Diencephalon (tissue), 1 donor: ENCODE measurements around the gene FKBP10. TPM values are rescaled to one million over a fixed set of nuclear protein-coding genes. Genes with fewer than 3 reads are reported as not detected.

Experiments used
- small RNA-seq: library from RNA; depleted of rRNA; stranded (forward); fragments of <200 nt; gene quantifications from one replicate; pipeline ENCODE3, GENCODE V24; 2014
- total RNA-seq: library from RNA; depleted of rRNA; stranded (reverse); fragments of >200 nt; gene quantifications from one replicate; pipeline ENCODE4 v1.2.3, GENCODE V29; 2014

Gene FKBP10, protein sequence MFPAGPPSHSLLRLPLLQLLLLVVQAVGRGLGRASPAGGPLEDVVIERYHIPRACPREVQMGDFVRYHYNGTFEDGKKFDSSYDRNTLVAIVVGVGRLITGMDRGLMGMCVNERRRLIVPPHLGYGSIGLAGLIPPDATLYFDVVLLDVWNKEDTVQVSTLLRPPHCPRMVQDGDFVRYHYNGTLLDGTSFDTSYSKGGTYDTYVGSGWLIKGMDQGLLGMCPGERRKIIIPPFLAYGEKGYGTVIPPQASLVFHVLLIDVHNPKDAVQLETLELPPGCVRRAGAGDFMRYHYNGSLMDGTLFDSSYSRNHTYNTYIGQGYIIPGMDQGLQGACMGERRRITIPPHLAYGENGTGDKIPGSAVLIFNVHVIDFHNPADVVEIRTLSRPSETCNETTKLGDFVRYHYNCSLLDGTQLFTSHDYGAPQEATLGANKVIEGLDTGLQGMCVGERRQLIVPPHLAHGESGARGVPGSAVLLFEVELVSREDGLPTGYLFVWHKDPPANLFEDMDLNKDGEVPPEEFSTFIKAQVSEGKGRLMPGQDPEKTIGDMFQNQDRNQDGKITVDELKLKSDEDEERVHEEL
- 18.2 TPM for total RNA-seq

DNA sequence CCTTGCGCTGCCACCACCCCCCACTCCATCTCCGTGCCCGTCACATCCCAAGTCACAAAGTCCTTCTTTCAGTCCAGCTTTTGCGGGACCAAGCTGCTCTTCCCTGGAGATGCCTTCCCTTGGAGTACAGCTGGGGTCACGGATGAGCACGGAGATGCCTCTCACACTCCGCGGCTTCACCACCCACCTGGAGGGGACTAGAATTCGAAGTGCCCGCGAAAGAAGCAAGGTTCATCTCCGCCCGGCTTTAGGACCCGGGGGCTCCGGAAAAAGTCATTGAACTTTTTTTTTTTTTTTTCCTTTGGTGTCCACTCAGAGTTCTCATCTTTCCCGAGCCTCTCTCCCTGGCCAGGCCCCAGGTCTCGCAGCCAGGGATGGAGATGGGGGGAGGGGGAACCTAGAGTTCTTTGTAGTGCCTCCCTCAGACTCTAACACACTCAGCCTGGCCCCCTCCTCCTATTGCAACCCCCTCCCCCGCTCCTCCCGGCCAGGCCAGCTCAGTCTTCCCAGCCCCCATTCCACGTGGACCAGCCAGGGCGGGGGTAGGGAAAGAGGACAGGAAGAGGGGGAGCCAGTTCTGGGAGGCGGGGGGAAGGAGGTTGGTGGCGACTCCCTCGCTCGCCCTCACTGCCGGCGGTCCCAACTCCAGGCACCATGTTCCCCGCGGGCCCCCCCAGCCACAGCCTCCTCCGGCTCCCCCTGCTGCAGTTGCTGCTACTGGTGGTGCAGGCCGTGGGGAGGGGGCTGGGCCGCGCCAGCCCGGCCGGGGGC lies at the start of gene FKBP10:
Gene FKBP10, plus strand, starts transcription at position 624 of the 771 bp plus-strand sequence. Its CDS starts 31 bp downstream, at position 655.

DNA sequence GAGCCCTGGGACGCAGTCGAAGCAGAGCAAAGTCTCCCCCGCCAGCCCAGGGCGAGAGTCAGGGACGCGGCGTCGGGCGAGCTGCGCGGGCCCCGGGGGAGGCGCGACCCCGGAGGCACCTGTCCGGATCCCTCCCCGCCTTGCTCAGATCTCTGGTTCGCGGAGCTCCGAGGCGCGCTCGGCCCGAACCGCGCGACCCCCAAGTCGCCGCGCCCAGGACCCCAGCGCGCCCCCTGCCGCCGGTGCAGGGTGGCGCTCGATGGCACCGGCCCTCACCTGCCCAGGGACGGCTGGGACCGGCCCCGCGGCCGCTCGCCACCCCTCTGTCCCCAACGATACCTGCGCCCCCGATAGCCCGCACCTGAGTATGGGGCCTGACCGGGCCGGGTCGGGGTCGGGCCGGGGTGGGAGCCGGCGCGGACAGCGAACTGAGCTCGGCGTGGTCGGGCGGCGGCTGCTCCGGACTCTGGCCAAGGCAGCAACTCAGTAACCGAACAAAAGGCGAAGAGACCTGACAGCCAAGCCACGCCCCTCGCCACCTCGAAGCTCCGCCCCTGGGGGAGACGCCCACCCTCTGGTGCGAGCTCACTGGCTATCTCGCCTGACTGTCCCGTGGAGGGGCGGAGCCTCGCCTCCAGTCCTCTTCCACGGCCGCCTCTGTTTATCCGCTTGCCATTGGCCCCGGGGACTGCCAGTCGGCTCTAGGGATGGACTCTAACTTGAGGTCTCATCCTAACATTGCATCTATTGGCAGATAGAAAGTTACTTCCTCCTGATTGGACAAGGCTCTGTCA lies 26.4 kb upstream of the FKBP10 start, which contains the start of gene JUP:
Gene JUP, minus strand, starts transcription at position 485 of the 794 bp plus-strand sequence. CDS start 14,857 bp downstream, outside the sequence.

DNA sequence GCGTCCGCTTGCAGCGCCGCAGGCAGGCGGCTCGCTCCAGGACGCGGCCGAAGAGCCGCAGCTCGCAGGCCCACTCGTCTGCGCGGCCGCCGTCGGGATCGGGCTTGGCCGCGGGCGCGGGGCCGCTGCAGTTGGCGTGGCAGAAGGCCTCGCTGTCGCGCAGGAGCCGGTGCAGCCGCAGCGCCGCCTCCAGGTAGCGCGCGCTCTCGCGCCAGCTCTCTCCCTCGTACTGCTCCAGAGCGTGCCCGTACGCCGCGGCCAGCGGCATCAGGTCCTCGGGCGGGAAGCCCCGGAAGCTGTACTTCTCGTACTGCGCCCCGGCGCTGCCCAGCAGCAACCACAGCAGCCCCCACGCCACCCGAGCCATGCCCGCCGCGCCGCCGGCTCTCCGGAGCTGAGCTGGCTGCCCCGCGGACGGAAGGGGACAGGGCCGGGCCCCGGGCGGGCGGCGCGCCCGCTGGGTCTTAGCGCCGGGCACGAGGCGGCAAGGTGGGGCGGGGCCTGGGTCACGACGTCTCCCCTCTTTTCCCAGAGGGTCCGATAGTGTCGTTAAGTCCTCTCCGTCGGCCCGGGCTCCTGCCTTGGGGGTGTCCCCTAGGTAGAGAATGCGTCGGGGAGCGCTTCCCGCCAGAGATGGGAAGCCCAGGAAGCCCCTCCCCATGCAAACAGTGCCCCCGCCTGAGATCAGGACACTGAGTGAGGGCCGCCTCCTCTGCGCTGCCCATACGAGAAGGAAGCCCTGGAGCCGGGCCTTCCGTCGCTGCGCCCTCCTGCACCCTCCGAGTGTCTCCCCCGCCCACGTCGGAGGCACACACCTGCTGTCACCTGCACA lies 1.0 kb upstream of the FKBP10 start, which contains the start of gene P3H4:
Gene P3H4, minus strand, starts transcription at position 401 of the 832 bp plus-strand sequence. Its CDS starts 34 bp downstream, at position 367.

DNA sequence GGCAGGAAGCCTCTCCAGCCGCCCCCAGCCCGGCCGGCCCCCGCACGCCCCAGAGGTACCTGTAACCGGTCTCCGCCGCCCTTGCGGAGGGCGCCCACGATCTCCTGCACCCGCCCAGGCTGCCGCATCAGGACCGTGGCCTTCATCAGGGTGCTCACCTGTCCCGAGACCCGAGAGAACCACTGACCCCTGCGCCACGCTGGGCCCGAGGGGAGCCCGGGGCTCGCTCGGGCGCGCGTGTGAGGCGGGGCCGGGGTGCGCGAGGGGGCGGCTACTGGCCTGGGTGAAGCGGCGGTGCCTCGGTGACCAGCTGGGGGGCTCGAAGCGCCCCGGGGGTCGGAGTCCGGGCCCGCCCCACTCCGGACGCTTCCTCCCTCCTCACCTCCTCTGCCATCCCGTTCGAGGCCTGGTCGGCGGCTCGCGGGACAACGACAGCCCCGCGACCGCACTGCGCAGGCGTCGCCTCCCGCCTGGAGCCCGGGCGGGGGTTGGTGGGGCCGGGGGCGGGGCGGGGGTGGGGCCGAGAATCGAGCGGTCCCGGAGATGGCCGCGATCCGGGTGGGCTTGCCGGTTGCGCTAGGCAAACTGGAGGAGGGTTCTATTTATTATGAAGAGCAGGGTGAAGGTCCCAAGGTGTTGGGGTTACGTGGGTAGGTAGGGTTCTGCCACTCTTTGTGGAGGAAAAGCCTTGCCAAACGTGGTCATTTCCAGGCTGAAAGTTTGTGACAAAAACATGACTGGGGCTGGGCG lies 23.2 kb downstream of the FKBP10 start, which contains the start of gene NT5C3B:
Gene NT5C3B, minus strand, starts transcription at position 433 of the 750 bp plus-strand sequence. Its CDS starts 39 bp downstream, at position 394.

DNA sequence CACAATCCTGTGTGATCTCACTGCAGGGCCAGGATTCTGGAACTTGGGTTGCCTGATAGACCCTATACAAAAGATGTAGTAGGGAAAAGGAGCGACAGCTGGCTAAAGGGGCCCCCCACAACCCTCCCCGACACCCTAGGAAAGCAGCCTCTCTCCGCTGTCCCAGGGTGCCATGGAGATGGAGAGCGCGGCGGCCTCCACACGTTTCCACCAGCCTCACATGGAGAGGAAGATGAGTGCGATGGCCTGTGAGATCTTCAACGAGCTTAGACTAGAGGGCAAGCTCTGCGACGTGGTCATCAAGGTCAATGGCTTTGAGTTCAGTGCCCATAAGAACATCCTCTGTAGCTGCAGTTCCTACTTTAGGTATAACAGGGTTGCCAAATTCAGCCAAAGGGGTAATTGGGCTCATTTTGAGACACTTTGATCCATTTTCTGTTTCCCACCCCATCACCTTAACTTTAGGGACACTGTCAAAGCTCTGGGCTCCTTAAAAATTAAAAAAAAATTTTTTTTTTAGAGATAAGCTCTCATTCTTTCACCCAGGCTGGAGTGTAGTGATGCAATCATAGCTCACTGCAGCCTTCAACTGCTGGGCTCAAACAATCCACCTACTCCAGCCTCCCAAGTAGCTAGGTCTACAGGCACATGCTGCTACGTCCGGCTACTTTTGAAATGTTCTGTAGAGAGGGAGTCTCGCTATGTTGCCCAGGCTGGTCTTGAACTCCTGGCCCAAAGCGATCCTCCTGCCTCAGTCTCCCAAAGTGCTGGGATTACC lies 25.1 kb downstream of the FKBP10 start, which contains the start of gene KLHL10:
Gene KLHL10, plus strand, starts transcription at position 65 of the 778 bp plus-strand sequence. Its CDS starts 108 bp downstream, at position 173.

DNA sequence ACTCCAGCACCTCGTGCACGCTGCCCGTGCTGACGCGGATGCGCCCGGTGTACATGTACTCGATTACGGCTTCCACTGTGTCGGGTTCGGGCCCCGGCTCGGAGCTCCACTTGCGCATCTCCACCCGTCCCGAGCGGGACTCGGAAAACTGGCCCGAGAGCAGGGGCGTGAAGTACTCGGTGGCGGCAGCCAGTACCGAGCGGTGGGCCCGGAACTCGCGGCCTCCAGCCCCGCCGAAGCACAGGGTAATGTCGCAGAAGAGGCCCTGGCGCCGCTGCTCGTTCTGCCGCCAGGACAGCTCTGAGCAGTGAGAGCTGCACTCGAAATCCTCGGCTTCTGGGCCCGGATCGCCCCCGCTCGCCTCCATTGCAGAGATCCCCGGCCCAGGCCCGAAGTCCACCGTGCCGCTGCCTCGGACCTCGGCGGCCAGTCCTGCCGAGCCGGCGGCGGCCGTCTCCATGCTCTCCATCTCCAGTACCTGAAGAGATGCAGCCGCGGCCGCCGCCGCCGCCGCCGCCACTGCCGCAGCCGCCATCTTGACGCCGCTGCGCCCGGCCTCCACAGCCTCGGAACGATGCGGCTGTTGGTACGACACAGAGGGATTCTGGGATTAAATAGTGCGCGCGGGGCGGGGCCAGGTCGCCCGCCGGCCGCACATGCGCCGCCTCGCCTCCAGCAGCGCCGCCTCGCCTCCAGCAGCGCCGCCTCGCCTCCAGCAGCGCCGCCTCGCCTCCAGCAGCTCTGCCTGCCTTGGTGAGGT lies 52.2 kb downstream of the FKBP10 start, which contains the start of gene KLHL11:
Gene KLHL11, minus strand, starts transcription at position 588 of the 760 bp plus-strand sequence. Its CDS starts 53 bp downstream, at position 535.

Small RNAs within 50 kb of the gene (small RNA-seq; reads per million reads assigned to genes)
- gene AC125257.2: not detected

Other genes starting within 250 kb of the FKBP10 start
- gene KRT9, start 240.9 kb upstream of the FKBP10 start, total RNA-seq: not detected
- not detected for gene KRT14, start 226.1 kb upstream of the FKBP10 start, total RNA-seq
- gene KRT16, start 200.2 kb upstream of the FKBP10 start, total RNA-seq: not detected
- gene KRT17, start 188.4 kb upstream of the FKBP10 start, total RNA-seq: not detected
- gene EIF1, start 124.1 kb upstream of the FKBP10 start, total RNA-seq: 114 TPM
- gene GAST, start 100.7 kb upstream of the FKBP10 start, total RNA-seq: not detected
- gene HAP1, start 78.4 kb upstream of the FKBP10 start, total RNA-seq: 9.9 TPM
- gene JUP, start 26.3 kb upstream of the FKBP10 start, total RNA-seq: 29.8 TPM
- 19.8 TPM for gene P3H4, start 1.1 kb upstream of the FKBP10 start, total RNA-seq
- gene NT5C3B, start 23.2 kb downstream of the FKBP10 start, total RNA-seq: 145 TPM
- gene KLHL10, start 24.8 kb downstream of the FKBP10 start, total RNA-seq: not detected
- gene KLHL11, start 52.4 kb downstream of the FKBP10 start, total RNA-seq: 76.6 TPM
- gene ACLY, start 105.9 kb downstream of the FKBP10 start, total RNA-seq: 171 TPM
- 6.5 TPM for gene ODAD4, start 117.6 kb downstream of the FKBP10 start, total RNA-seq
- 78.4 TPM for gene CNP, start 153.8 kb downstream of the FKBP10 start, total RNA-seq
- gene DNAJC7, start 204.4 kb downstream of the FKBP10 start, total RNA-seq: 90.0 TPM
- 48.9 TPM for gene NKIRAS2, start 207.1 kb downstream of the FKBP10 start, total RNA-seq
- 4.2 TPM for gene C17orf113, start 237.6 kb downstream of the FKBP10 start, total RNA-seq